HepG2 (cell line): Measurements from ENCODE around the gene RASA2. TPM values are rescaled to one million over a fixed set of nuclear protein-coding genes. Genes with fewer than 3 reads are reported as not detected.

Source experiments
- GATAD2A ChIP-seq: IDR thresholded peaks from 2 replicates; pipeline ENCODE4 v1.6.1; 2016
- GLI4 ChIP-seq: sonication (generic); formaldehyde crosslinking; IDR thresholded peaks from 2 replicates; pipeline ENCODE4 v1.5.1; 2020; ENCODE audit warnings: missing genetic modification reagents, mild to moderate bottlenecking, moderate library complexity, borderline replicate concordance
- NR1H2 ChIP-seq: sonication (generic); formaldehyde crosslinking; IDR thresholded peaks from 2 replicates; pipeline ENCODE4 v1.8.1; 2022; ENCODE audit warnings: low read depth, missing genetic modification reagents, borderline replicate concordance
- NR2F2 ChIP-seq: IDR thresholded peaks from 2 replicates; pipeline ENCODE4 v1.6.1; 2012; ENCODE audit warnings: low read depth, inconsistent platforms, borderline replicate concordance
- POLR2G ChIP-seq: fragments of 200-400 bp; formaldehyde crosslinking; IDR thresholded peaks from 2 replicates; pipeline ENCODE4 v1.6.1; 2018; ENCODE audit warnings: mild to moderate bottlenecking, low read depth, low read length, moderate library complexity
- SOX13 ChIP-seq, 3 experiments: fragments of 450-650 bp in 1 of 3; sonication (generic) in 1 of 3; formaldehyde crosslinking in 1 of 3; IDR thresholded peaks in 2 of 3; conservative IDR thresholded peaks in 1 of 3; 2 replicates each; pipeline versions ENCODE4 v1.5.0 to v1.6.1; 2016 to 2020; ENCODE audit warnings: antibody characterized with exemption in 1 of 3, mild to moderate bottlenecking in 1 of 3, missing compliant biosample characterization in 1 of 3, missing genetic modification reagents in 1 of 3, moderate library complexity in 1 of 3
- YEATS4 ChIP-seq: sonication (generic); formaldehyde crosslinking; IDR thresholded peaks from 2 replicates; pipeline ENCODE4 v1.4.0; 2020; ENCODE audit warnings: missing genetic modification reagents, borderline replicate concordance
- ZFP62 ChIP-seq: sonication (generic); formaldehyde crosslinking; IDR thresholded peaks from 2 replicates; pipeline ENCODE4 v1.4.0; 2020; ENCODE audit warnings: missing genetic modification reagents
- ZNF260 ChIP-seq: sonication (generic); formaldehyde crosslinking; IDR thresholded peaks from 2 replicates; pipeline ENCODE4 v1.4.0; 2020; ENCODE audit warnings: missing genetic modification reagents, low read depth, mild to moderate bottlenecking, borderline replicate concordance
- ZNF333 ChIP-seq: sonication (generic); formaldehyde crosslinking; IDR thresholded peaks from 2 replicates; pipeline ENCODE4 v1.4.0; 2020; ENCODE audit warnings: mild to moderate bottlenecking, missing genetic modification reagents, borderline replicate concordance
- polyA plus RNA-seq, 8 experiments: library from polyadenylated mRNA; depleted of rRNA in 3 of 8; stranded (reverse) in 7 of 8; unstranded in 1 of 8; fragments of >200 nt; fragmentation: Illumina TruSeq in 4 of 8; extraction: Trizol in 4 of 8; gene quantifications; 2 replicates each; pipeline versions ENCODE4 v1.2.1 to v1.2.3, GENCODE V29; 2011 to 2016; ENCODE audit warnings: low read depth in 4 of 8, missing spikeins in 1 of 8, mixed read lengths in 1 of 8; ENCODE audit not compliant: insufficient read depth in 1 of 8
- total RNA-seq, 5 experiments: library from RNA; depleted of rRNA; stranded (reverse); fragments of >200 nt; fragmentation: Illumina TruSeq; extraction: Trizol; gene quantifications; 2 replicates each; pipeline ENCODE4 v1.2.3, GENCODE V29; 2016; ENCODE audit warnings: low read depth in 1 of 5
- TF ChIP-seq, protein P1 (sequence below): sonication (generic); formaldehyde crosslinking; IDR thresholded peaks from 2 replicates; pipeline ENCODE4 v1.5.1; 2020; ENCODE audit warnings: mild to moderate bottlenecking, missing genetic modification reagents, borderline replicate concordance
- TF ChIP-seq, protein P2 (sequence below): sonication (generic); formaldehyde crosslinking; IDR thresholded peaks from 2 replicates; pipeline ENCODE4 v1.5.1; 2020; ENCODE audit warnings: missing genetic modification reagents, mild to moderate bottlenecking, borderline replicate concordance
- TF ChIP-seq, protein P3 (sequence below): IDR thresholded peaks from 2 replicates; pipeline ENCODE4 v1.6.1; 2016; ENCODE audit warnings: mild to moderate bottlenecking
- TF ChIP-seq, protein P4 (sequence below): sonication (generic); formaldehyde crosslinking; IDR thresholded peaks from 2 replicates; pipeline ENCODE4 v1.8.1; 2023; ENCODE audit warnings: mild to moderate bottlenecking, moderate library complexity, missing genetic modification reagents
- TF ChIP-seq, protein P5 (sequence below): sonication (generic); formaldehyde crosslinking; IDR thresholded peaks from 2 replicates; pipeline ENCODE4 v1.4.0; 2020; ENCODE audit warnings: missing genetic modification reagents

RASA2 gene
- total and polyA plus RNA-seq, 2 of the 13 experiments (the other 11 are each of a cell fraction or from before 2014, with no cell fraction given) = 5.4 to 8.5 TPM

DNA sequence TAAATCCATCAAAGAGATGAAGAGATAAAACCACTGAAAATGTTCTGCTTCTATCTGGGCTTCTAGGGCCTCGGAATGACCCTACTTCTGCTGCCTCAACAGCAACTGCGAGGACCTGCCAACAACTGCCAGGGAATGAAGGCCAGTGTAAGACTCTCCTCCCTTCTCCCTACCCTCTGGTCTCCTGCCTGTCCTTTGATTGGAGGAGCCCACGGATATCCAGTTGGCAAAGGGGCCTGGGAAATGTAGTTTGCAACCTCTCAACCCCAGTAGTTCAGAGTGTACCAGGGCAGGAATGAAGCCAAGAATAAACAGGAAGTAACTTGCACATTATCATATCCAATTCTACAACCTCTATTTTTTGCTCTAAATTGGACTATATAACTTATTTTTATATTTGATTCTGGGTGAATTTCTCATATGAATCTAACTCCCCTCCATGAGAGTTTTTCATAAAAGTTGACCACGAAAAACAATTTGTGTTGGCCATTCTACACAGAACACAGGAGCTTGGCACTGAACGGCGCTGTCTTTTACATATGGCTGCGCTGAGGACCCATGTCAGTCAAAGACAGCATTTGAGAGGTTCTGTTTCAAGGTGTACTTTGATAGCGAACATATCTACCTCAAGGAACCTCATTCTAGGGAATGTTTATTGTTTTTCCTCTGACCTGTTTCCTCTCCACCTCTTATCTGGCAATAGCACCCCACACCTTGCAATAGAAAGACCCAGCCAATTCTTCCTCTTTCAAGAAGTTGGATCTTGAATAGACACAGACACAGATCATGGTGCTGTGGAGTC is 160.1 kb downstream of the RASA2 start (continued):
- TF ChIP-seq, protein P1, sequence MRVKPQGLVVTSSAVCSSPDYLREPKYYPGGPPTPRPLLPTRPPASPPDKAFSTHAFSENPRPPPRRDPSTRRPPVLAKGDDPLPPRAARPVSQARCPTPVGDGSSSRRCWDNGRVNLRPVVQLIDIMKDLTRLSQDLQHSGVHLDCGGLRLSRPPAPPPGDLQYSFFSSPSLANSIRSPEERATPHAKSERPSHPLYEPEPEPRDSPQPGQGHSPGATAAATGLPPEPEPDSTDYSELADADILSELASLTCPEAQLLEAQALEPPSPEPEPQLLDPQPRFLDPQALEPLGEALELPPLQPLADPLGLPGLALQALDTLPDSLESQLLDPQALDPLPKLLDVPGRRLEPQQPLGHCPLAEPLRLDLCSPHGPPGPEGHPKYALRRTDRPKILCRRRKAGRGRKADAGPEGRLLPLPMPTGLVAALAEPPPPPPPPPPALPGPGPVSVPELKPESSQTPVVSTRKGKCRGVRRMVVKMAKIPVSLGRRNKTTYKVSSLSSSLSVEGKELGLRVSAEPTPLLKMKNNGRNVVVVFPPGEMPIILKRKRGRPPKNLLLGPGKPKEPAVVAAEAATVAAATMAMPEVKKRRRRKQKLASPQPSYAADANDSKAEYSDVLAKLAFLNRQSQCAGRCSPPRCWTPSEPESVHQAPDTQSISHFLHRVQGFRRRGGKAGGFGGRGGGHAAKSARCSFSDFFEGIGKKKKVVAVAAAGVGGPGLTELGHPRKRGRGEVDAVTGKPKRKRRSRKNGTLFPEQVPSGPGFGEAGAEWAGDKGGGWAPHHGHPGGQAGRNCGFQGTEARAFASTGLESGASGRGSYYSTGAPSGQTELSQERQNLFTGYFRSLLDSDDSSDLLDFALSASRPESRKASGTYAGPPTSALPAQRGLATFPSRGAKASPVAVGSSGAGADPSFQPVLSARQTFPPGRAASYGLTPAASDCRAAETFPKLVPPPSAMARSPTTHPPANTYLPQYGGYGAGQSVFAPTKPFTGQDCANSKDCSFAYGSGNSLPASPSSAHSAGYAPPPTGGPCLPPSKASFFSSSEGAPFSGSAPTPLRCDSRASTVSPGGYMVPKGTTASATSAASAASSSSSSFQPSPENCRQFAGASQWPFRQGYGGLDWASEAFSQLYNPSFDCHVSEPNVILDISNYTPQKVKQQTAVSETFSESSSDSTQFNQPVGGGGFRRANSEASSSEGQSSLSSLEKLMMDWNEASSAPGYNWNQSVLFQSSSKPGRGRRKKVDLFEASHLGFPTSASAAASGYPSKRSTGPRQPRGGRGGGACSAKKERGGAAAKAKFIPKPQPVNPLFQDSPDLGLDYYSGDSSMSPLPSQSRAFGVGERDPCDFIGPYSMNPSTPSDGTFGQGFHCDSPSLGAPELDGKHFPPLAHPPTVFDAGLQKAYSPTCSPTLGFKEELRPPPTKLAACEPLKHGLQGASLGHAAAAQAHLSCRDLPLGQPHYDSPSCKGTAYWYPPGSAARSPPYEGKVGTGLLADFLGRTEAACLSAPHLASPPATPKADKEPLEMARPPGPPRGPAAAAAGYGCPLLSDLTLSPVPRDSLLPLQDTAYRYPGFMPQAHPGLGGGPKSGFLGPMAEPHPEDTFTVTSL (CRISPR knock-in tag) = no peak
- TF ChIP-seq, protein P2, sequence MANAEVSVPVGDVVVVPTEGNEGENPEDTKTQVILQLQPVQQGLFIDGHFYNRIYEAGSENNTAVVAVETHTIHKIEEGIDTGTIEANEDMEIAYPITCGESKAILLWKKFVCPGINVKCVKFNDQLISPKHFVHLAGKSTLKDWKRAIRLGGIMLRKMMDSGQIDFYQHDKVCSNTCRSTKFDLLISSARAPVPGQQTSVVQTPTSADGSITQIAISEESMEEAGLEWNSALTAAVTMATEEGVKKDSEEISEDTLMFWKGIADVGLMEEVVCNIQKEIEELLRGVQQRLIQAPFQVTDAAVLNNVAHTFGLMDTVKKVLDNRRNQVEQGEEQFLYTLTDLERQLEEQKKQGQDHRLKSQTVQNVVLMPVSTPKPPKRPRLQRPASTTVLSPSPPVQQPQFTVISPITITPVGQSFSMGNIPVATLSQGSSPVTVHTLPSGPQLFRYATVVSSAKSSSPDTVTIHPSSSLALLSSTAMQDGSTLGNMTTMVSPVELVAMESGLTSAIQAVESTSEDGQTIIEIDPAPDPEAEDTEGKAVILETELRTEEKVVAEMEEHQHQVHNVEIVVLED = no peak
- no peak for TF ChIP-seq NR2F2
- TF ChIP-seq SOX13 (IDR thresholded peaks at IDR 0.05) = no peak
- no peak for TF ChIP-seq SOX13 (CRISPR knock-in tag; conservative IDR thresholded peaks at IDR 0.05 in 1 of 2, IDR thresholded peaks at IDR 0.05 in 1 of 2)
- TF ChIP-seq NR1H2 = no peak
- TF ChIP-seq ZNF260 (CRISPR knock-in tag) = no peak
- TF ChIP-seq, protein P3, sequence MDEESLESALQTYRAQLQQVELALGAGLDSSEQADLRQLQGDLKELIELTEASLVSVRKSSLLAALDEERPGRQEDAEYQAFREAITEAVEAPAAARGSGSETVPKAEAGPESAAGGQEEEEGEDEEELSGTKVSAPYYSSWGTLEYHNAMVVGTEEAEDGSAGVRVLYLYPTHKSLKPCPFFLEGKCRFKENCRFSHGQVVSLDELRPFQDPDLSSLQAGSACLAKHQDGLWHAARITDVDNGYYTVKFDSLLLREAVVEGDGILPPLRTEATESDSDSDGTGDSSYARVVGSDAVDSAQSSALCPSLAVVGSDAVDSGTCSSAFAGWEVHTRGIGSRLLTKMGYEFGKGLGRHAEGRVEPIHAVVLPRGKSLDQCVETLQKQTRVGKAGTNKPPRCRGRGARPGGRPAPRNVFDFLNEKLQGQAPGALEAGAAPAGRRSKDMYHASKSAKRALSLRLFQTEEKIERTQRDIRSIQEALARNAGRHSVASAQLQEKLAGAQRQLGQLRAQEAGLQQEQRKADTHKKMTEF (CRISPR knock-in tag) = no peak
- TF ChIP-seq, protein P4, sequence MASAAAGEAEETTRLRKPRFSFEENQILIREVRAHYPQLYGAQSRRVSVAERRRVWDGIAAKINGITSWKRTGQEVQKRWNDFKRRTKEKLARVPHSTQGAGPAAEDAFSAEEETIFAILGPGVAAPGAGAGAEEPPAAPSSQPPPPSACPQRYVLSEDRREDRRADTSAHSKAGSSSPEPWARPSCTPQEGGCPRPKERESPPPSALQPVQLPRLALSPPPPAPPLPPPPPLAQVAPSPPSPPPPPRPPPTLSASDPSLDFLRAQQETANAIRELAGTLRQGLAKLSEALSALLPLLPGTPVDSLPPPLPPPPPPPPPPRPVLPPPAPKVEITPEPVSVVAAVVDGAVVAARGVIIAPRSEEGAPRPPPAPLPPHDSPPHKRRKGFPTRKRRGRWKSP (CRISPR knock-in tag) = no peak
- TF ChIP-seq POLR2G = peak; percentile 35; the same call in 1 of the 2 replicates
- TF ChIP-seq ZFP62 = no peak
- TF ChIP-seq GATAD2A (CRISPR knock-in tag) = peak; percentile 28; the same call in 1 of the 2 replicates
- TF ChIP-seq, protein P5, sequence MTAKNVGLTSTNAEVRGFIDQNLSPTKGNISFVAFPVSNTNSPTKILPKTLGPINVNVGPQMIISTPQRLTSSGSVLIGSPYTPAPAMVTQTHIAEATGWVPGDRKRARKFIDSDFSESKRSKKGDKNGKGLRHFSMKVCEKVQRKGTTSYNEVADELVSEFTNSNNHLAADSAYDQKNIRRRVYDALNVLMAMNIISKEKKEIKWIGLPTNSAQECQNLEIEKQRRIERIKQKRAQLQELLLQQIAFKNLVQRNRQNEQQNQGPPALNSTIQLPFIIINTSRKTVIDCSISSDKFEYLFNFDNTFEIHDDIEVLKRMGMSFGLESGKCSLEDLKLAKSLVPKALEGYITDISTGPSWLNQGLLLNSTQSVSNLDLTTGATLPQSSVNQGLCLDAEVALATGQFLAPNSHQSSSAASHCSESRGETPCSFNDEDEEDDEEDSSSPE (CRISPR knock-in tag) = no peak
- no peak for TF ChIP-seq ZNF333 (CRISPR knock-in tag)
- TF ChIP-seq YEATS4 (CRISPR knock-in tag) = no peak
- no peak for TF ChIP-seq GLI4 (CRISPR knock-in tag)
